Right lobe of liver (tissue), 6 donors: Measurements from ENCODE around the gene GJB2. TPM values are rescaled to one million over a fixed set of nuclear protein-coding genes. Genes with fewer than 3 reads are reported as not detected.

Experiments
- ATAC-seq, 4 donors: fragments of 200-7000 bp; cut with Tn5 transposase; one replicate each; pipeline ENCODE4 v1.9.1; 2020; ENCODE audit warnings: mild to moderate bottlenecking in 4 of 4, moderate library complexity in 4 of 4
- DNase-seq, 3 donors: peaks; one replicate each; pipeline ENCODE4 v3.0.0-alpha.2; 2020
- H3K27ac ChIP-seq, 3 donors: fragments of 200-600 bp; one replicate each; pipeline ENCODE4 v1.8.0; 2022
- H3K27me3 ChIP-seq, 2 donors: fragments of 200-600 bp; one replicate each; pipeline ENCODE4 v1.8.0; 2022
- H3K36me3 ChIP-seq, 4 donors: fragments of 200-600 bp; sonication (generic) in 1 of 4; one replicate each; pipeline versions ENCODE4 v1.5.1 to v1.8.0; 2017 to 2022; ENCODE audit warnings: control low read depth in 1 of 4
- H3K4me1 ChIP-seq, 4 donors: fragments of 200-600 bp; sonication (generic) in 1 of 4; one replicate each; pipeline versions ENCODE4 v1.5.1 to v1.8.0; 2017 to 2022; ENCODE audit warnings: control low read depth in 1 of 4
- H3K4me3 ChIP-seq, 3 donors: fragments of 200-600 bp; one replicate each; pipeline ENCODE4 v1.8.0; 2022
- H3K9me3 ChIP-seq, 4 donors: fragments of 200-600 bp; sonication (generic) in 1 of 4; one replicate each; pipeline versions ENCODE4 v1.5.1 to v1.8.0; 2017 to 2022; ENCODE audit warnings: control low read depth in 1 of 4
- CTCF ChIP-seq, 4 donors: fragments of 200-600 bp in 3 of 4; fragments of 450-650 bp in 1 of 4; IDR thresholded peaks; one replicate each; pipeline versions ENCODE4 v1.5.1 to v1.8.0; 2016 to 2022; ENCODE audit warnings: antibody characterized with exemption in 4 of 4, mild to moderate bottlenecking in 2 of 4
- POLR2A ChIP-seq: fragments of 450-650 bp; IDR thresholded peaks from one replicate; pipeline ENCODE4 v1.6.1; 2017; ENCODE audit warnings: antibody characterized with exemption, mild to moderate bottlenecking
- WGBS: methylation state at CpG from one replicate; pipeline ENCODE4 v1.1.6; 2018; ENCODE audit warnings: low coverage, low lambda C conversion rate; ENCODE audit not compliant: insufficient coverage; ENCODE audit errors: missing lambda C conversion rate; 5-methylcytosine and 5-hydroxymethylcytosine counted together
- intact Hi-C, 2 donors: fragments of 100-400 bp; cut with DNase I; formaldehyde crosslinking; loops; one replicate each; pipeline versions ENCODE4 v1.11.2 to v1.14.1; 2022
- long read RNA-seq: library from polyadenylated mRNA; unstranded; transcript quantifications from one replicate; pipeline ENCODE4 v2.0.0, GENCODE V29; 2019
- total RNA-seq, 6 experiments: library from RNA; depleted of rRNA in 2 of 6; stranded (reverse); fragments of >200 nt in 2 of 6; fragmentation: NEBNext Ultra II Directional in 3 of 6; extraction: Animal tissue kit (Norgen Biotek cat#: 25700) in 3 of 6; gene quantifications; one replicate each; pipeline versions ENCODE4 v1.1.0 to v1.2.4, GENCODE V29; 2016 to 2023
- donor health status: DM: no; HTN: yes; CAD: no.
- donor health status: DM: no; HTN: no; CAD: no.
- donor health status: DM: no; HTN: no; CAD: no.
- donor health status: DM: no; HTN: yes; CAD: no.
- donor health status: DM: no; HTN: yes; CAD: no.

Gene GJB2
- 10 to 100 TPM; 21.8 to 40.0 (median 30.0) TPM for total RNA-seq
- long read RNA-seq, partial matches to known transcripts: 0 of 5 reads
- long read RNA-seq, other reads (novel, unspliced or antisense): 0 of 5 reads

GRCh38 chr13:20192836-20193161, at the start of gene GJB2:
GJB2 (minus strand) TSS chr13:20192938; CDS start chr13:20189581, 3,357 bp downstream.
- peak within 1 kb of the TSS; percentile 54 to 78 (median 63) for H3K27ac ChIP-seq
- TF ChIP-seq CTCF (IDR thresholded peaks at IDR 0.05): no peak
- no peak for TF ChIP-seq POLR2A

GRCh38 chr13:20241593-20241992, 48.9 kb upstream of the GJB2 start:
- no peaks in the 10 kb centered on the region for H3K36me3 ChIP-seq
- 63% methylated on average over 1 of the region's 2 CpGs for WGBS
- intact Hi-C loops: no loop called here
- peaks cover 0 to 3% (median 0%) of the 10 kb centered on the region in 4 donors for H3K4me1 ChIP-seq
- no peak overlapping the region for H3K27ac ChIP-seq
- no peak for DNase-seq
- H3K9me3 ChIP-seq: no peaks in the 10 kb centered on the region
- TF ChIP-seq POLR2A (no peak), CTCF (IDR thresholded peaks at IDR 0.05) (no peak)
- H3K27me3 ChIP-seq: no peaks in the 10 kb centered on the region
- peak in 3 of 4 donors; percentile 16 to 80 (median 72) for ATAC-seq
- H3K4me3 ChIP-seq: no peak overlapping the region

More at GRCh38 chr13:20192836-20193161, at the start of gene GJB2:
- ATAC-seq: peak; percentile 46 to 69 (median 58)
- Histone ChIP-seq H3K36me3 (peaks cover 0 to 10% (median 0%) of the 10 kb centered on the region in 4 donors), H3K27me3 (no peaks in the 10 kb centered on the region), H3K4me3 (peak within 1 kb of the TSS; percentile 64 to 70 (median 68)), H3K9me3 (no peaks in the 10 kb centered on the region), H3K4me1 (peaks cover 0 to 42% (median 19%) of the 10 kb centered on the region in 4 donors)
- intact Hi-C loops: loop anchor here in 1 of 2 donors (10.0 kb wide), 1 partner anchor 282 kb away; no protein-coding TSS in a partner anchor
- DNase-seq: peak; percentile 57 to 74 (median 68)
- WGBS: no CpG with 5 or more reads among the region's 39 CpGs

GRCh38 chr13:20239748-20240147, 47.0 kb upstream of the GJB2 start:
- intact Hi-C loops: no loop called here
- 48% methylated on average over 4 of the region's 6 CpGs for WGBS
- ATAC-seq (peak; percentile 77 to 94 (median 84)), DNase-seq (peak in 2 of 3 donors; percentile 61 to 72)
- Histone ChIP-seq H3K4me3 (no peak overlapping the region), H3K27ac (no peak overlapping the region), H3K9me3 (no peaks in the 10 kb centered on the region), H3K27me3 (no peaks in the 10 kb centered on the region), H3K4me1 (peaks cover 0 to 3% (median 0%) of the 10 kb centered on the region in 4 donors), H3K36me3 (no peaks in the 10 kb centered on the region)
- TF ChIP-seq CTCF (IDR thresholded peaks at IDR 0.05) (no peak), POLR2A (no peak)

GRCh38 chr13:20232556-20233277, 40.0 kb upstream of the GJB2 start:
- H3K36me3 ChIP-seq: no peaks in the 10 kb centered on the region
- WGBS: 87% methylated on average over 6 of the region's 25 CpGs
- H3K27ac ChIP-seq: no peak overlapping the region
- DNase-seq: no peak
- H3K4me1 ChIP-seq: peaks cover 0 to 7% (median 0%) of the 10 kb centered on the region in 4 donors
- no peaks in the 10 kb centered on the region for H3K9me3 ChIP-seq
- no peak for TF ChIP-seq CTCF (IDR thresholded peaks at IDR 0.05)
- TF ChIP-seq POLR2A: no peak
- H3K27me3 ChIP-seq: no peaks in the 10 kb centered on the region
- peak overlapping the region in 2 of 3 donors; percentile 39 to 47 for H3K4me3 ChIP-seq
- ATAC-seq: peak in 1 of 4 donors; percentile 31
- intact Hi-C loops: no loop called here
